HUES48 (cell line): ENCODE data around the gene TNPO3.
"Not testable (repeated sequence)": the region's sequence is repeated elsewhere in the genome, so short reads cannot be mapped to it uniquely, and the experiment has no call there.

Experiments
- H3K27ac ChIP-seq: one replicate; pipeline ENCODE4 v1.7.0; 2013; ENCODE audit warnings: low read depth, low read length, inconsistent platforms
- H3K27me3 ChIP-seq: 2 replicates; pipeline ENCODE4 v1.6.1; 2013; ENCODE audit warnings: mild to moderate bottlenecking, low read length; ENCODE audit not compliant: control insufficient read depth, insufficient read depth
- H3K36me3 ChIP-seq: 2 replicates; pipeline ENCODE4 v1.6.1; 2013; ENCODE audit warnings: low read length; ENCODE audit not compliant: control insufficient read depth, insufficient read depth
- H3K4me1 ChIP-seq: 2 replicates; pipeline ENCODE4 v1.6.1; 2013; ENCODE audit warnings: mild to moderate bottlenecking, low read length; ENCODE audit not compliant: control insufficient read depth, insufficient read depth
- H3K4me3 ChIP-seq: 2 replicates; pipeline ENCODE4 v1.5.1; 2013; ENCODE audit warnings: mild to moderate bottlenecking, low read depth, low read length
- H3K9ac ChIP-seq: 2 replicates; pipeline ENCODE4 v1.6.1; 2013; ENCODE audit warnings: mild to moderate bottlenecking, low read depth, low read length, moderate library complexity
- H3K9me3 ChIP-seq: 2 replicates; pipeline ENCODE4 v1.6.1; 2013; ENCODE audit warnings: low read length; ENCODE audit not compliant: control insufficient read depth, insufficient read depth

The TNPO3 gene

DNA sequence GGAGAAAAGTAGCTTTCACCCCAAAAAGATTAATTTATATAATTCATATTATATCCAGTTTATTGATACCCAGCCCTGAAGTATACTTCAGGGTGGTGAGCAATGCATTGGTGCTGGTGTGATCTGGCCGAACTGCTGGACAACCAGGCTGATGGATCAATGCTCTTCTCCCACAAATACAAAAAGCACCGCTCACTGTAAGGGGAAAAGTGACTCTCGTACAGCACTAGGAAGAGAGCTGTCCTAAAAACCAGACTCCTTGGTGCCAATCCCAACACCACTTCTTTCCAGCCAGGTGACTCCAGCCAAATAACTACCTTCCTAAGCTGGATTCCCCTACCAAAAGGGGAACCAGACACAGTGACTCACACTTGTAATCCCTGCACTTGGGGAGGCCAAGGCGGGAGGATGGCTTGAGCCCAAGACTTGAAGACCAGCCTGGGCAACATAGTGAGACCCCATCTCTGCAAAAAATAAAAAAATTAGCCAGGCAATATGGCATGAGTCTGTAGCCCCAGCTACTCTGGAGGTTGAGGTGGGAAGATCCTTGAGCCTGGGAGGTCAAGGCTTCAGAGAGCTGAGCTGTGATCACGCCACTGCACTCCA is 13.1 kb upstream of the TNPO3 start:
- no peak overlapping the region for H3K4me3 ChIP-seq
- no peak overlapping the region for H3K9ac ChIP-seq
- peaks cover 19% of the 10 kb centered on the region for H3K4me1 ChIP-seq
- no peaks in the 10 kb centered on the region for H3K36me3 ChIP-seq
- no peak overlapping the region for H3K27ac ChIP-seq
- H3K9me3 ChIP-seq, result no peaks in the 10 kb centered on the region
- H3K27me3 ChIP-seq, result no peaks in the 10 kb centered on the region

DNA sequence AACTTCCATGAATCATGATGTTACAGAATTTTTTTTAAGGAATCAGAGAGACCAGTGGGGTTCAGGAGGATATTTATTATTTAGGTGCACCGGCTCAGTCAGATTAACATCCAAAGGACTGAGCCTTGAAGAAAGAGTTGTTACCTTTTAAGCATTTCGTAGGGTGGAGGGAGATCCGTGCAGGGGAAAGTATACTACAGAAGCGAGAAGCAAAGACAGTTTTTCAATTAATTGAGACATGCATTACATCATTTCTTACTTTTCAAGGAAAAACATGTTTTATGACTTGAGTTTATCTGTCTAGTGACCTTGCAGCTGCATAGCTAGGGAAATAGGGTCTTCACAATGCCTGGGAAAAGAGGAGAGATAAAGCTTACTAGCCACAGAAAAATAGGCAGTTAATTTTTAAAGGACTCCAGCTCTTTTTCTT is 12.2 kb upstream of the TNPO3 start:
- H3K36me3 ChIP-seq, H3K27me3 ChIP-seq, H3K9me3 ChIP-seq: not testable (repeated sequence)
- peak overlapping the region; percentile 7; the same call in 1 of the 2 replicates for H3K9ac ChIP-seq
- H3K4me3 ChIP-seq, result peak overlapping the region; percentile 3; the same call in 1 of the 2 replicates
- peak overlapping the region; percentile 96 for H3K27ac ChIP-seq
- peaks cover 19% of the 10 kb centered on the region for H3K4me1 ChIP-seq

DNA sequence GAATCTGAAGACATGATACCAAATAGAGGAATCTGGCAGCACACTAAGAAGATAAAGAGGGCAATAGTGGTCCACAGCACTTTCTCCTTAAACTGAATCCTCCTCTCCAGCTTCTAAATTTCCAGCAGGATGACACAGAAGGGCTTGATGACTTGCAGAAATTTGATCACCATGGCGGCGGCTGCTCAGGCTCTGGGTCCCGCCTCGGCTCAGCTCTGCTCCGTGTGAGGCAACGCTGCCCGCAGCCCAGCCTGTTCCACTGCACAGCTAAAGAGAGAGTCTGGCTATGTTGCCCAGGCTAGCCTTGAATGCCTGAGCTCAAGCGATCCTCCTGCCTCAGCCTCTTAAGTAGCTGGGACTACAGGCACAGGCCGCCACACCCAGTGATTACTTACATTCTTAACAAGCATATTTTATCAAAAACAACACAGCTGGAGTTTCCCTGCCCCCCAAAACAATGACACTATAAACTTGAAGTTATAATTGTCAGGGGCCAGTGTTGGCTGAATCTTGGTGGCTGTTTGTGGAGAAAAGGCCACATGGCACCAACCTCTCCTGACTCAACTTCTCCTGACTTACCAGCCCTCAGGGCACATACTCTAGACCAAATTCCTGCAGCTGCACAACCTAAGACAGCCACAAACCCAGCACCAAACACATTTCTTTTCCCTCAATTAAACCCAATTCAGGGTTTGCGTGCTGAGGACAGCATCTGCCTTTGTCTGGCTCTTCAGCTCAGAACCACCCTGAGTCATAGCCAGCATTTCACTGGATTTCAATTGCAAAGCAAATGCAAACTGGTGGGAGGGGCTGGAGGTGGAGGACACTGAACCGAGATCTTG is 11.6 kb upstream of the TNPO3 start:
- Histone ChIP-seq H3K4me1 (peaks cover 19% of the 10 kb centered on the region), H3K27me3 (no peaks in the 10 kb centered on the region), H3K4me3 (peak overlapping the region; percentile 3; the same call in 1 of the 2 replicates), H3K27ac (peak overlapping the region; percentile 96), H3K9ac (peak overlapping the region; percentile 72), H3K9me3 (0 out of 2 replicates have a peak, but pooled peaks cover 5% of the 10 kb centered on the region), H3K36me3 (no peaks in the 10 kb centered on the region)

DNA sequence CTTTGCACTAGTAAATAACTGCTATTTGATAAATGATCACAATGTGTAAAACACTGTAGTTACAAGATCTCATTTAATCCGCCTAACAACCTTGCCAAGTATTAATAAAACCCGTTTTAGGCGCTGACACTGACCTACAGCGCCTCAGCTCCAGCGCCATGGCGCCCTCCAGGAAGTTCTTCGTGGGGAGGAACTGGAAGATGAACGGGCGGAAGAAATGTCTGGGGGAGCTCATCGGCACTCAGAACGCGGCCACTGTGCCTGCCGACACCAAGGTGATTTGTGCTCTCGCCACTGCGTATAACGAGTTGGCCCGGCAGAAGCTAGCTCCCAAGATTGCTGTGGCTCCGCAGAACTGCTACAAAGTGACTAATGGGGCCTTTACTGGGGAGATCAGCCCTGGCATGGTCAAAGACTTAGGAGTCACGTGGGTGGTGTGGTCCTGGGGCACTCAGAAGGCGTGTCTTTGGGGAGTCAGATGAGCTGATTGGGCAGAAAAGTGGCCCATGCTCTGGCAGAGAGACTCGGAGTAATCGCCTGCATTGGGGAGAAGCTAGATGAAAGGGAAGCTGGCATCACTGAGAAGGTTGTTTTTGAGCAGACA is 1.1 kb upstream of the TNPO3 start:
- H3K27ac ChIP-seq, result no peak overlapping the region
- H3K27me3 ChIP-seq, result no peaks in the 10 kb centered on the region
- H3K4me3 ChIP-seq, result peak overlapping the region; percentile 97
- no peaks in the 10 kb centered on the region for H3K36me3 ChIP-seq
- no peak overlapping the region for H3K9ac ChIP-seq
- H3K4me1 ChIP-seq, result peaks cover 7% of the 10 kb centered on the region; the same call in 1 of the 2 replicates
- no peaks in the 10 kb centered on the region for H3K9me3 ChIP-seq

DNA sequence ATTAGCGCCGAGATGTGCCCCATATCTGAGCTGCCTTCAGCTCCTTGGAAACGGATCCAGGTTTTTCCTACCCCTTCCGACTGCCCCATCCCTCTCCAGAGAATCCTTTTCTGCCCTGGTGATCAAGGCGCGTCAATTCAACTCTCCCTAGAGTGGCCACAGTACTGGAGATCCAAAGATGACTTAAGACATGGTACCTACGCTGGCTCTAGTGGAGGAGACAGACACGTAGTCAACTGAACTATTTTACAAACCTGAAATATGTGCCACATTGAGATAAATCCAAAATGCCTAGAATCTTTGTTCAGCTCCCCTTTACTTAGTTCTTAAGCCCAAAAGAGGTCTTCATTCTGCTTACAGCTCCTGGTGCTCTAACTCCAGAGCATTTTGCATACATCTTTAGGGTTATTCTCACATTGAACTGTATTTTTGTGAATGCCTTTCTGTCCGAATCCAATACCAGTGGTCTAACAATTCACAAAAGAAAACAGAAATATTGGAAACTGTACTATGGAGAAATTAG is 444 bp upstream of the TNPO3 start:
- Histone ChIP-seq H3K36me3 (no peaks in the 10 kb centered on the region), H3K4me1 (peaks cover 7% of the 10 kb centered on the region; the same call in 1 of the 2 replicates), H3K9me3 (no peaks in the 10 kb centered on the region), H3K9ac (peak overlapping the region; percentile 95), H3K27ac (peak overlapping the region; percentile 99), H3K4me3 (peak overlapping the region; percentile 97), H3K27me3 (no peaks in the 10 kb centered on the region)

DNA sequence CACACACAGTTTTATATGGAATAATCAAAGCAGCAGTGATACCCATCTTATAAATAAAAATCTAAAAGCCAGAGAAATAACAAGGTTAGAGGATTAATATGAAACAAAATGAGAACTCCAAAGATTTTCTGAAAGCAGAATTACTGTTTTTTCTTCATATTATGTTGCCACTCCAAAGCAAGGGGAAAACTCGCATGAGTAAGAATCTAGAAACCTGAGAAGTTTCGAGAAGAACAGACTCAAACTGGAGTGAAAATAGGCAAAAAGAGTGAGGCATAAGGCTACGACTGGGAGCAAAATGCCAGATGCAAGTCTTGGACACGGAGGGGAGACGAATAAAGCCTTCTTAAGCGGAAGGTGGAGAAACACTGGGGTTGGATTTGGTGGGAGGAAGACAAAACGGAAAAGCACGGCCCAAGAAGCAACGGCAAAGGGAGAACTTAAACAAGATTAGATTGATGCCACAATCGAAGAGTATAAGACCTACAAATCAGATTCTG is 923 bp downstream of the TNPO3 start:
- H3K4me3 ChIP-seq, result peak overlapping the region; percentile 97
- peak overlapping the region; percentile 99 for H3K27ac ChIP-seq
- 0 out of 2 replicates have a peak, but pooled peaks cover 4% of the 10 kb centered on the region for H3K36me3 ChIP-seq
- peak overlapping the region; percentile 95 for H3K9ac ChIP-seq
- no peaks in the 10 kb centered on the region for H3K27me3 ChIP-seq
- no peaks in the 10 kb centered on the region for H3K9me3 ChIP-seq
- peaks cover 7% of the 10 kb centered on the region; the same call in 1 of the 2 replicates for H3K4me1 ChIP-seq

DNA sequence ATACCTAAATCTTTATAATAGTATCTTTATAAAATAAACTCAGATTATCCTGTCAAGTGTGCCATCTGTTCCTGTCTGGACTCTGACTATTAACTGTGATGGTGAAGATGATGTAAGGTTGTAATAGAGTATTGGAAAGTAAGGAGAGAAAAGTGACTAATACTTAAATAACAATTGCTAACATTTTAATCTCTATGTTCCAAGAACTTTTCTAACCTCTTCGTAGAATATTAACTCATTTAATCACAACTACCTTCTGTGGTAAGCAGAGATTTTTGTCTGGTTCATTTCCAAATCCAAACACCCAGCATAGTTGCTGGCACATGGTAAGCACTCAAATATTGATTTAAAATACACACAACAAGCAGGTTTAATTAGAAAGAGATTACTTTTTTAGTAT is 2.5 kb downstream of the TNPO3 start:
- Histone ChIP-seq H3K9ac (no peak overlapping the region), H3K27me3 (no peaks in the 10 kb centered on the region), H3K36me3 (peaks cover 11% of the 10 kb centered on the region; the same call in 1 of the 2 replicates), H3K27ac (no peak overlapping the region), H3K4me1 (peaks cover 7% of the 10 kb centered on the region; the same call in 1 of the 2 replicates), H3K9me3 (no peaks in the 10 kb centered on the region), H3K4me3 (peak overlapping the region; percentile 29; the same call in 1 of the 2 replicates)

DNA sequence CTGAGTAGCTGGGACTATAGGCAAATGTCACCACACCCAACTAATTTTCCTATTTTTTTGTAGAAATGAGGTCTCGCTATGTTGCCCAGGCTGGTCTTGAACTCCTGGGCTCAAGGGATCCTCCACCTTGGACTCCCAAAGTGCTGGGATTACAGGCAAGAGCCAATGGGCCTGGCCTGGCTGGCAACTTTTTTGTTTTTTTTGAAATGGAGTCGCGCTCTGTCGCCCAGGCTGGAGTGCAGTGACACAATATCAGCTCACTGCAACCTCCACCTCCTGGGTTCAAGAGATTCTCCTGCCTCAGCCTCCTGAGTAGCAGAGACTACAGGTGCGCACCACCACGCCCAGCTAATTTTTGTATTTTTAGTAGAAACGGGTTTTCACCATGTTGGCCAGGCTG is 3.5 kb downstream of the TNPO3 start:
- H3K4me3 ChIP-seq, H3K9ac ChIP-seq, H3K27ac ChIP-seq, H3K4me1 ChIP-seq, H3K9me3 ChIP-seq, H3K27me3 ChIP-seq: not testable (repeated sequence)
- H3K36me3 ChIP-seq, result peaks cover 11% of the 10 kb centered on the region; the same call in 1 of the 2 replicates

DNA sequence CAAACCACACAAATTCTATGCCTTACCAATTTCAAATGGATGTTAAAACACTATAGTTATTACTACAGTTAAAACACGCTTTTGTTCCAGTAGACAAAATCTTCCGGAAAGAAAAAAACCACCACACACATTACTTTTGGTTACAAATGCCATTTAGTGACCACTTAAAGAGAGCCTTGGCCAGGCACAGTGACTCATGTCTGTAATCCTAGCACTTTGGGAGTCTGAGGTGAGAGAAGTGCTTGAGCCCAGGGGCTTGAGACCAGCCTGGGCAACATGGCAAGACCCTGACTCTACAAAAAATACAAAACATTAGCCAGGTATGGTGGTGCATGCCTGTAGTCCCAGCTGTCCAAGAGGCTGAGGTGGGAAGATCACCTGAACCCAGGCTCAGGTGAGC is 7.2 kb downstream of the TNPO3 start:
- Histone ChIP-seq H3K27ac (no peak overlapping the region), H3K4me1 (no peaks in the 10 kb centered on the region; the same call in none of the 2 replicates), H3K27me3 (no peaks in the 10 kb centered on the region), H3K9me3 (no peaks in the 10 kb centered on the region), H3K36me3 (peaks cover 11% of the 10 kb centered on the region; the same call in 1 of the 2 replicates), H3K4me3 (no peak overlapping the region), H3K9ac (no peak overlapping the region)

DNA sequence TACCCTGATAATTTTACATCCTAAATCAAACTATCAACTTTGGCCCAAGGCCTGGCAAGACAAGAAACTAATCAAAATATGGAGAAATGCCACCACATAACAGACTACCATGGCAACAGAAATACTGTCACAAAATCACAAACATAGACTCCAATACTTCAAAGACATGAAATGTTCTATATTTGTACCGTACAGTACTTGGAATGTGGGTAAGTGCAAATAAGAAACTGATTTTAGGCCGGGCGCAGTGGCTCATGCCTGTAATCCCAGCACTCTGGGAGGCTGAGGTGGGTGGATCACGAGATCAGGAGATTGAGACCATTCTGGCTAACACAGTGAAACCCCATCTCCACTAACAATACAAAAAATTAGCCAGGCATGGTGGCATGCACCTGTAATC is 9.2 kb downstream of the TNPO3 start:
- Histone ChIP-seq H3K9ac (no peak overlapping the region), H3K27me3 (no peaks in the 10 kb centered on the region), H3K27ac (no peak overlapping the region), H3K36me3 (peaks cover 11% of the 10 kb centered on the region; the same call in 1 of the 2 replicates), H3K4me3 (no peak overlapping the region), H3K4me1 (peaks cover 16% of the 10 kb centered on the region), H3K9me3 (no peaks in the 10 kb centered on the region)
